GM12865 (cell line): ENCODE data around the gene IGFBP6.
"Not testable (repeated sequence)": the region's sequence is repeated elsewhere in the genome, so short reads cannot be mapped to it uniquely, and the experiment has no call there.

Experiments used
- DNase-seq: peaks from one replicate; pipeline ENCODE4 v3.0.0; 2010; ENCODE audit warnings: low read depth
- H3K4me3 ChIP-seq: 2 replicates; pipeline ENCODE4 v1.5.1; 2011; ENCODE audit warnings: mild to moderate bottlenecking, low read depth, low read length, control low read depth
- CTCF ChIP-seq: IDR thresholded peaks from 2 replicates; pipeline ENCODE4 v1.5.1; 2011; ENCODE audit warnings: low read length, control low read depth, low read depth, inconsistent platforms; ENCODE audit not compliant: insufficient read depth; ENCODE audit errors: missing control alignments

The IGFBP6 gene

GRCh38 chr12:53090105-53090504 lies 7.4 kb upstream of the IGFBP6 start:
- DNase-seq, result no peak
- no peak overlapping the region for H3K4me3 ChIP-seq
- no peak for TF ChIP-seq CTCF

GRCh38 chr12:53090554-53090953 lies 6.9 kb upstream of the IGFBP6 start:
- DNase-seq, result no peak
- TF ChIP-seq CTCF, result no peak
- no peak overlapping the region for H3K4me3 ChIP-seq

GRCh38 chr12:53091756-53092155 lies 5.7 kb upstream of the IGFBP6 start:
- no peak overlapping the region for H3K4me3 ChIP-seq
- TF ChIP-seq CTCF, result no peak
- DNase-seq, result no peak

- no peak for TF ChIP-seq CTCF
- H3K4me3 ChIP-seq, result no peak overlapping the region
- no peak for DNase-seq
Measured at GRCh38 chr12:53093777-53094393, 3.6 kb upstream of the IGFBP6 start.

GRCh38 chr12:53094394-53094787 lies 3.1 kb upstream of the IGFBP6 start:
- DNase-seq, result no peak
- no peak overlapping the region for H3K4me3 ChIP-seq
- TF ChIP-seq CTCF, result no peak

- not testable (repeated sequence) for DNase-seq, H3K4me3 ChIP-seq
Measured at GRCh38 chr12:53094796-53095595, 2.5 kb upstream of the IGFBP6 start.

GRCh38 chr12:53095596-53095895 lies 1.9 kb upstream of the IGFBP6 start:
- not testable (repeated sequence) for DNase-seq, H3K4me3 ChIP-seq

GRCh38 chr12:53096089-53096741 lies 1.3 kb upstream of the IGFBP6 start:
- no peak overlapping the region for H3K4me3 ChIP-seq
- no peak for DNase-seq
- no peak for TF ChIP-seq CTCF
